Activated CD4-positive, alpha-beta T cell treated with anti-CD3 and anti-CD28 coated beads, Interleukin-2, amount 50 U/mL, for 4 hours (primary cell): Measurements from ENCODE around the gene ZKSCAN3.
"Not testable (repeated sequence)": the region's sequence is repeated elsewhere in the genome, so short reads cannot be mapped to it uniquely, and the experiment has no call there.

Experiments used
- DNase-seq, 2 experiments: peaks; one replicate each; pipeline ENCODE4 v3.0.0-alpha.2; 2020

ZKSCAN3 gene

DNA sequence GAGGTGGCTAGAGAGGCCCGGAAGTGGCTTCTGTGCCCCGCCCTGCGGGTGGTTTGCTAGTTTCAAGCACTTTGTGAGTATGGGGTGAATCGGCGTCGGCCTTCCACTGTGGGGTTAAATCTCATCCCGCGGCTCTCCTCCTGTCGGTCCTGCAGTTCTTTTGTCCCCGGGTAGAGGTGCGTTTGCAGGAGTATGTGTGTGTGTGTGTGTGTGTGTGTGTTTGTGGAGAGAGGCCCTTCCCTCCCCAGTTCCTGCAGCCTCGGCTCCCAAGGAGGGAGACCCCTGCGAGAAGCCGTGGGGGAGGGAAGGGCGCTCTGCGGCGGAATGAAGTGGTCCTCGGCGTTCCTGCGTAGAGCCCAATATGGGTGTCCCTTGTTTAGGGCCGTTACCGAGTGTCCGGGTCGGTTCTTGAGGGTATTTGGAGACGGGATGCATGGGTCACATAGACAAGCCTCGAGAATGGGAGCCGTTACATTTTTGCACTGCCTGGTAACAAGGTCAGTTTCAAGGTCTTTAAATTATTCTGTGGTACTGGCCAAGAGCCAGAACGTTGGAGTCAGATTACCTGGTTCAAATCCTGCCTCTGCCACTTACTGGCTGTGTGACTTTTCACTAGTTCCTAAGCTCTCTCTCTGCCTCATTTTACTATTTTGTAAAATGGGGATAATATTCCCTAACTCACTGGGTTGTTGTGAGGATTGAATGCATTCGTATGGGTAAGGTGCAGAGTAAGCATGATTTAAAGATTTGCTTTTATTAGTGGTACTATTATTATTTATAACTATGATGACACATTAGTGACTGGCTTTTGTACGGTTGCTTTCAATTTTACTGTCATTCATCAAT is at the start of gene ZKSCAN3:
Gene ZKSCAN3, plus strand, starts transcription at position 56 of the 846 bp plus-strand sequence. CDS start 9,640 bp downstream, outside the sequence.
- peak; percentile 76 for DNase-seq

- DNase-seq: no peak
Measured at GRCh38 chr6:28303570-28303969, 46.2 kb upstream of the ZKSCAN3 start.

GRCh38 chr6:28306363-28306762 is 43.4 kb upstream of the ZKSCAN3 start:
- not testable (repeated sequence) for DNase-seq

DNA sequence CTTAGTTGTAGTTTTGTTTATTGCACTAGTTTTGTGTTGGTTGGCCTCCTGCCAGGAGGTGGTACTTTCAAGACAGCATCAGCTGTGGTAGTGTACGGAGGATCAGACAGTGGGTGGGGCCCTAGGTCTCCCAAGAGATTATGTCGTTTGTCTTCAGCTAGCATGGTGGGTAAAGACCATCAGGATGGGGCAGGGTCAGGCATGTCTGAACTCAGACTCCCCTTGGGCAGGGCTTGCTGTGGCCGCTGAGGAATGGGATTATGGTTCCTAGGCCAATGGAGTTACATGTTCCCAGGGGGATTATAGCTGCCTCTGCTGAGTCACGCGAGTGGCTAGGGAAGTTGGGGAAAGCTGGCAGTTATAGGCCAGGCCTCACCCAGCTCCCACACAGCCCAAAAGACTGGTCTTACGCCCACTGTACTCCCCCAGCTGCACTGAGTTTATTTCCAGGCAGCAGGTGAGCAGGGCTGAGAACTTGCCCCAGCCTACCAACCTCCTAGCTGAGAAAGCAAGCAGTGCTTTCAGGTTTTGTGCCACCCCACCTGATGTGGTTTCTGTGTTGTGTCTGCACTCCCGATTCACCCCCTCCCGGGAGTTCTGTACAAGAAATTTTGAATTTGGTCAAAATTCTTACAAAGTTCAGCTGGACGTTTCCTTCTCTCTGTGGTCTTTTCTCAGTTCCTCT is 38.5 kb upstream of the ZKSCAN3 start:
- no peak for DNase-seq

- DNase-seq: no peak
Measured at GRCh38 chr6:28312939-28313338, 36.8 kb upstream of the ZKSCAN3 start.

GRCh38 chr6:28315628-28316027 is 34.1 kb upstream of the ZKSCAN3 start:
- no peak for DNase-seq

DNA sequence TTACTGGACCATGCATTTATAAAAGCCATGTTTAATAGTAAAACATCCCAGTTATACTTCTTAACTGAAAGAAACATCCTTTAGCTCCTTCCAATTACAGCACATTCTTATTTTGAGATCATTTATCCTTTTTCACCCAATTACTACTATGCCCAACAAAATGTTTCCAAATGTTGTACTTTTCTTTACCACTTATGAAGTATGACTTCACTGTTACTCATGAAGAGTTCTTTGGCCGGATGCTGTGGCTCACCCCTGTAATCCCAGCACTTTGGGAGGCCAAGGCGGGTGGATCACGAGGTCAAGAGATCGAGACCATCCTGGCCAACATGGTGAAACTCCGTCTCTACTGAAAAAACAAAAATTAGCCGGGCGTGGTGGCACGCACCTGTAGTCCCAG is 31.9 kb upstream of the ZKSCAN3 start:
- DNase-seq: not testable (repeated sequence)

- no peak for DNase-seq
Measured at GRCh38 chr6:28322661-28323060, 27.1 kb upstream of the ZKSCAN3 start.

DNA sequence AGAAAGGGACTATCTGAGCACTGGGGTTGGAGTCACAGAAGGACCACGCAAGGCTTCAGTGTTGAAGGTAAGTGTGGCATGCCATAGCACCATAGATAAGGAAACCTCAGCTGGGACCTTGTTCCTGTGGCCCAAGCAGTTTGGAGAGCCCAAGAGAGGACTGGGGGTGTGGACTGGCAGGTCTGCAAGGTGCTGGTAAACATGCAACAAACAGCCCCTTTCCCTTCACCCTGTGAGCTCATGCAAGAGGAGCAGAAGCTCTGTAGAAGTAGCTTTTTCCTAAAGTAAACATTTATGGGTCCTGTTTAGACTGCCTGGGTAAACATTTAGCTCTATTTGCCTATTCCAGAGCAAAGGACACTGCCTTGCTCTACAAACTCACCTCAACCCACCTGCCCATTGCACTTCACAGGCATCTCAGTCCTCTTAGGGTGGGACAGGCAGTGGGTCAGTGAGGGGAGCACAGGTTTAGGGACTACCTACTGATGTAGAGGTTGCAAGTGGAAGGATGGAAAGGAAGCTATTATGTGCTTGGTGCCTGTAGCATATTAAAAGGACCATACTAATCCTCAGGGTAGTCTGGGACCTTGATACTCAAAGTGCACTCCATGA is 25.8 kb upstream of the ZKSCAN3 start:
- DNase-seq: no peak

DNA sequence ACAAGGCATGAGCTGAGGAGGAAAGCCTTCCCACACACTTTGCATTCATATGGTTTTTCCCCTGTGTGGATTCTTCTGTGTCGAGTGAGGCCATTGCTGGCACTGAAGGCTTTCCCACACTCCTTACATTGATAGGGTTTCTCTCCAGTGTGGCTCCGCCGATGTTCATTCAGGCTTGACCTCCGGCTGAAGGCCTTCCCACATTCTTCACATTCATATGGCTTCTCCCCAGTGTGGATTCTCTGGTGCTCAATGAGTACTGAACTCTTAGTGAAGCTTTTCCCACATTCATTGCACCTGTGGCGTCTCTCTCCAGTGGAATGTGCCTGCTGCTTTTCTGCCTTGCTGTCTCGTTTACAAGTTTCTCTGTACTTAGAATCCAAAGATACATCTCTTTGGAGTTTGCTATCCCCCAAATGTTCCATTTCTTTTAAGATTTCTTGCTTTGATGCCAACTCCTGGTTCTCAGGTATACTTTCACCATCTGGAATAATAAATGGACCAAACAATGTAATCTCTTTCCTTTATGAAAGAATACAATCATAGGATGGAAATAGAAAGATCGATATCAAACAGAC is 23.3 kb upstream of the ZKSCAN3 start:
- DNase-seq: no peak

- DNase-seq: no peak
Measured at GRCh38 chr6:28330041-28330440, 19.7 kb upstream of the ZKSCAN3 start.

DNA sequence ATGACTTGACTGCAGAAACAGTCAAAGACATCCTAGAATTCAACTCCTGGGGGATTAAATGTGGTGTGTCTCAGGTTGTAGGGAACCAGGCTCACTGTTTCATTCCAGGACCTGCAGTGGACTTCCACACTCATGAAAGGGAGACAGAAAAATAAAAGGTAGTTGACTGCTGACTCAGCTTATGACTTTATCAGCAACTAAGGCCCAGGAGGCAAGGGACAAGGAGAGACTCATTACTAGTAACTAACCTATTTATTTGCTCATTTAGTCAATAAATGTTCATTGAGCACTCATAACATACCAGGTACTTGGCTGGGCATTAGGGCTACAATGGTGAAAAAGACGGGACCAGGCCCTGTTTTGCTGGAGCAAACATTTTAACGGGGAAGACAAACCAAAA is 16.7 kb upstream of the ZKSCAN3 start:
- DNase-seq: no peak

DNA sequence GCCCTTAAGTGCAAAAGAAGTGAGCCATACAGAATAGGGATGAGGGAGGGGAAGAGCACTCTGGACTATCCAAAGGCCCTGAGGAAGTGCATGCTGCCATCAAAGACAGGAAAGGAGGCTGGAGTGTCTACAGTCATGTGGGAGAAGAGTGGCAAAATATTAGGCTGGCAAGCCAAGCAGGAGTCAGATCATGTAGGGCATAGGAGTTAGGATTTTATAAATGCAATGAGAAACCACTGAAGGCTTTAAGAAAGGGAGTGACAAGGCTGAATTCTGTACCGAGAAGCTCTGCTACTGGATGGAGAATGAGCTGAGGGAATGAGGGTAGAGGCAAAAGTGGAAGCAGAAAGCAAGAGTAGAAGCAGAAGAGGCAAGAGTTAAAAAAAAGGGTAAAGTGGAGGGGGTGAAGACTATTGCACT is 16.1 kb upstream of the ZKSCAN3 start:
- DNase-seq: no peak

DNA sequence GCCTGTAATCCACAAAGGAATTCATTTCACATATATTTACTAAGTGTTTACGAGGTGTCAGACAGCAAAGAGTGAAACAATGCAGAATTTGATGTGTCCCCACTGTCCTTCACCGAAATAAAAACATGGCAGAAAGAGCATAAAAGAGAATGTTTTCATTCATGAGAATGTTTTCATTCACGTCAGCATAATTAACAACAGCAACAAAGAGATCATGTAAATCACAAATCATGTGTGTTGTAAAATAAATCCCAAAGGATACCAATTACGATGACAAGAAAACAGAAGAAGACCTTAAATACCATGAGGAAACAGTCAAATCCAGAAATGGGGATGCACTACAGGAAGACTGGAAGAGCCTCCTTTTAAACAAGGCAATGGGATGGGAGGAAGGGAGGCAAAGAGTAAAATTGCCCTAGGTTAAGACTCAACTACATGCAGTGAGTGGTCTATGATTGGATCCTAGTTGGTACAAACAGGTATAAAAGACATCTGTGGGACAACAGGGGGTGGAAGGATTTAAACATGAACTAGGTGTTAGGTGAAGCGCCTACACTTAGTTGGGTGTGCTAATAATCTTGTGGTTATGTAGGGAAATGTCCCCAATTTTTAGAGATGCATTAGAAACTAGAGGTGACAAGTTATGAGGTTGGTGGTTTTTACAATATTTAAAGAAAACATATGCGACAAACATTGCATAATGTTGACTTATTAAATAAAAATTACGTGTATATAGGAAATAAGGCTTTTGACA is 15.3 kb upstream of the ZKSCAN3 start:
- DNase-seq: no peak

DNA sequence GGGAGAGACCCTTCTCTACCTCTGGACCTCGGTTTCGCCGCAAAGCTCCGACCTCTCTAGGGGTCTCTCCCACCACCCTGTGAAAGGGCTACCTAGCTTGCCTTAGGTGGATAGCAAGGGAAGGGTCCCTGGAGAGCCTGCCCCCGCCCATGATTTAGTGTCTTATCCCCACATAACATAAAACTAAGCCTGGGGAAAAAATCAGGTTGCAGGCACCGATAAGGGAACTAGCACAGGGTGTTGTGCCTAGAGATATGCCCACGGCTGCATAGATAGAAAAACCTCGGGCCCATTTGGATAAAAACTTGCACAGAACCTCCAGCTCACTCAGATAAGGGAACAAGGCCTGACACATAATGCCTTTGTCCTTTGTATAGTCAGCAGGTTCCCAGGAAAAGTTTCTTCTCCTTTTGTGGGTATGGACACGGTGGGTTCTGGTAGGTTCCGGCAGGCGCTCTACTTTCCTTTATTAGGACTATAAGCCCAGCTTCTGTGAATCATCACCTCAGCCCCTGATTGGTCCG is 14.6 kb upstream of the ZKSCAN3 start:
- no peak for DNase-seq

GRCh38 chr6:28335564-28336283 is 14.0 kb upstream of the ZKSCAN3 start, which contains the start of gene ZSCAN31:
Gene ZSCAN31 (minus strand): TSS chr6:28336148. CDS start chr6:28329683, 6,465 bp downstream.
- DNase-seq: peak; percentile 77 to 81

- DNase-seq: no peak
Measured at GRCh38 chr6:28336284-28337120, 13.2 kb upstream of the ZKSCAN3 start.

DNA sequence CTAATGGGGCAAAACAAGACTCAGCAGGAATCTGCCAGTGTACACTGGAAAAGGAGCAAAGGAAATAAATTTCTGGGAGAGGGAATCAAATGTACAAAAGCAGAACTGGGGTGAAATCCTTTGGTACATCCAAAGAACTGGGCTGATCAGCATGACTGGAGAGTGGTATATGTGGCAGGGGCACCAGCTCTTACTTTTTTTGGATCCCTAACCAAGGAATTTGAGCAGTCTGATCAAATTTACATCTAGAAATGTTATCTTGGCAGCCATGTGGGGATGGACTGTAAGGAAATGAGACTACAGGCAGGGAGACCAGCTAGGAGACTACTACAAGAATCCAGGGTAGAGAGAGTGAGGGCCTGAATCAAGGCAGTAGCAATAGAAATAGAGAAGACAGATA is 12.6 kb upstream of the ZKSCAN3 start:
- no peak for DNase-seq

DNA sequence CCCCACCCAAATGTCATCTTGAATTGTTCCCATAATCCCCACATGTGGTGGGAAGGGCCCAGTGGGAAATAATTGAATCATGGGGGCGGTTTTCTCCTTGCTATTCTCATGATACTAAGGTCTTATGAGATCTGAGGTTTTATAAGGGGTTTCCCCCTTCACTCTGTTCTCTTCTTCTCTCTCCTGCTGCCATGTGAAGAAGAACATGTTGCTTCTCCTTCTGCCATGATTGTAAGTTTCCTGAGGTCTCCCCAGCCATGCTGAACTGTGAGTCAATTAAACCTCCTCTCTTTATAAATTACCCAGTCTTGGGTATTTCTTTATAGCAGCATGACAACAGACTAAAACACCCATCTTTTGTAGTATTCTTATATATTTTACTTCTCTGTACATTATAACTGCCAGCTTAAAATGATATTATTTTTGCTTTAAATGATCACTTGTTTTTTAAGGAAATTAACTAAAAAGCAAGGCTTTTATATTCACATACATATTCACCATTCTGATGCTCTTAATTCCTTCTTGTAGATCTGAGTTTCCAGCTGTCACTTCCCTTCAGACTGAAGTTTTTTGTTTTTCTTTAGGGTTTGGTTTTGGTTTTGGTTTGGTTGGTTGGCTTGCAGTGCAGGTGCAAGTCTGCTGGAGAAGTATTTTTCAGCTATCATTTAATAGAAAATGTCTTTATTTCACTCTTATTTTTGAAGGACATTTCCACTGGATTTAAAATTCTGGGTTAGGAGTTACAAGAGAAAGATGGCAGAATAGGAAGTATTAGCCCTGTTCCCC is 9.2 kb upstream of the ZKSCAN3 start:
- DNase-seq: no peak
